Endothelial cell of umbilical vein (primary cell): ENCODE data around the gene SLC26A4. TPM values are rescaled to one million over a fixed set of nuclear protein-coding genes. Genes with fewer than 3 reads are reported as not detected.

ENCODE experiments used
- BruUV-seq: library from RNA; stranded (reverse); fragments of 400-500 nt; replicated peaks from 2 replicates; lab custom pipeline; 2021; lab: Mats Ljungman, UMichigan
- CTCF ChIA-PET: fragments of 300-600, 350-600 bp; sonication (Branson Sonifier 250); formaldehyde crosslinking; loops from one replicate; lab custom pipeline; 2021; ENCODE audit warnings: antibody characterized with exemption, inconsistent platforms; lab: Charles Lee
- POLR2A ChIA-PET: fragments of 300-600, 350-600 bp; sonication (Branson Sonifier 250); formaldehyde crosslinking; loops from one replicate; lab custom pipeline; 2021; ENCODE audit warnings: antibody characterized with exemption, inconsistent platforms; lab: Charles Lee
- DNase-seq: peaks from one replicate; pipeline ENCODE4 v3.0.0-alpha.2; 2011; ENCODE audit warnings: low read depth, low spot score
- FAIRE-seq: peaks from 2 replicates; lab custom pipeline; 2011; peaks lifted over from hg19 to GRCh38; lab: Jason Lieb, UNC
- H2AFZ ChIP-seq: 2 replicates; pipeline ENCODE4 v1.6.0; 2012; ENCODE audit warnings: low read depth, low read length, control low read depth, inconsistent platforms
- H3K27ac ChIP-seq: 2 replicates; pipeline ENCODE4 v1.5.1; 2011; ENCODE audit warnings: low read depth, mild to moderate bottlenecking, control low read depth, low read length, moderate library complexity; ENCODE audit not compliant: insufficient read depth
- H3K27me3 ChIP-seq, 2 experiments: 2 replicates each; pipeline versions ENCODE4 v1.6.0 to v1.6.1; 2011; ENCODE audit warnings: low read length in 2 of 2, mixed read lengths in 1 of 2; ENCODE audit not compliant: control insufficient read depth in 2 of 2, insufficient read depth in 2 of 2
- H3K36me3 ChIP-seq, 2 experiments: 2 replicates in 1 of 2; 3 replicates in 1 of 2; pipeline ENCODE4 v1.5.1; 2011; ENCODE audit warnings: low read length in 2 of 2, mild to moderate bottlenecking in 1 of 2, moderate library complexity in 1 of 2; ENCODE audit not compliant: control insufficient read depth in 2 of 2, insufficient read depth in 2 of 2; ENCODE audit errors: extremely low read depth in 1 of 2
- H3K4me1 ChIP-seq: 3 replicates; pipeline ENCODE4 v1.5.1; 2011; ENCODE audit warnings: mild to moderate bottlenecking, low read length; ENCODE audit not compliant: control insufficient read depth, insufficient read depth; ENCODE audit errors: extremely low read depth
- H3K4me2 ChIP-seq: 2 replicates; pipeline ENCODE4 v1.6.1; 2011; ENCODE audit warnings: low read length, control low read depth, mixed read lengths; ENCODE audit not compliant: insufficient read depth
- H3K4me3 ChIP-seq, 3 experiments: fragments of 200-600 bp in 1 of 3; sonication (generic), shearing (Covaris generic) in 1 of 3; replicated peaks in 1 of 3; 2 replicates each; pipeline ENCODE4 v1.5.1; 2011 to 2016; ENCODE audit warnings: control low read depth in 3 of 3, low read length in 3 of 3, mild to moderate bottlenecking in 2 of 3, inconsistent platforms in 1 of 3, low read depth in 1 of 3, moderate library complexity in 1 of 3; ENCODE audit not compliant: insufficient read depth in 1 of 3
- H3K79me2 ChIP-seq: 2 replicates; pipeline ENCODE4 v1.6.0; 2012; ENCODE audit warnings: low read length, inconsistent platforms; ENCODE audit not compliant: control insufficient read depth, insufficient read depth
- H3K9ac ChIP-seq: replicated peaks from 2 replicates; pipeline ENCODE3; 2011; ENCODE audit warnings: low read length, control low read depth; ENCODE audit not compliant: insufficient read depth; ENCODE audit errors: extremely low read depth
- H3K9me1 ChIP-seq: replicated peaks from 3 replicates; pipeline ENCODE4 v1.6.0; 2011; ENCODE audit warnings: mild to moderate bottlenecking, low read length; ENCODE audit not compliant: control insufficient read depth, insufficient read depth; ENCODE audit errors: extremely low read depth
- H3K9me3 ChIP-seq: replicated peaks from 2 replicates; pipeline ENCODE4 v1.5.1; 2012; ENCODE audit warnings: low read length, inconsistent platforms; ENCODE audit not compliant: control insufficient read depth, insufficient read depth
- H4K20me1 ChIP-seq: replicated peaks from 2 replicates; pipeline ENCODE3; 2011; ENCODE audit warnings: mild to moderate bottlenecking, low read length; ENCODE audit not compliant: control insufficient read depth, insufficient read depth; ENCODE audit errors: extremely low read depth
- EZH2 ChIP-seq: IDR thresholded peaks from 2 replicates; pipeline ENCODE4 v1.6.1; 2012; ENCODE audit warnings: borderline replicate concordance, low read depth, mild to moderate bottlenecking, moderate library complexity, low read length, inconsistent platforms; ENCODE audit not compliant: severe bottlenecking
- FOS ChIP-seq: IDR thresholded peaks from 2 replicates; pipeline ENCODE4 v1.6.1; 2011; ENCODE audit warnings: mild to moderate bottlenecking, low read length, moderate library complexity, borderline replicate concordance; ENCODE audit not compliant: insufficient read depth
- GATA2 ChIP-seq: IDR thresholded peaks from 2 replicates; pipeline ENCODE4 v1.7.0; 2011; ENCODE audit warnings: low read depth, mild to moderate bottlenecking, moderate library complexity, mixed read lengths, low read length; ENCODE audit not compliant: insufficient read length, insufficient read depth
- JUN ChIP-seq: IDR thresholded peaks from 2 replicates; pipeline ENCODE4 v1.6.1; 2011; ENCODE audit warnings: borderline replicate concordance, low read depth; ENCODE audit not compliant: insufficient read length, insufficient read depth
- MYC ChIP-seq: IDR thresholded peaks from one replicate; pipeline ENCODE4 v1.6.1; 2011; ENCODE audit warnings: mild to moderate bottlenecking, low read depth, low read length
- POLR2A ChIP-seq: IDR thresholded peaks from 2 replicates; pipeline ENCODE4 v1.6.1; 2012; ENCODE audit warnings: low read depth, mild to moderate bottlenecking, control low read depth, low read length
- POLR2AphosphoS5 ChIP-seq: IDR thresholded peaks from 2 replicates; pipeline ENCODE4 v1.6.1; 2012; ENCODE audit warnings: low read depth, mild to moderate bottlenecking, control low read depth, low read length, moderate library complexity; ENCODE audit not compliant: insufficient read depth
- dilution Hi-C: fragments of 300-500 bp; cut with MboI; formaldehyde crosslinking; loops from one replicate; pipeline ENCODE4 v1.15.0; 2019; ENCODE audit warnings: low sequenced_read_pairs; ENCODE audit not compliant: extremely low pct_ligation_motif_present
- intact Hi-C: fragments of 100-400 bp; cut with micrococcal nuclease; formaldehyde crosslinking; loops from one replicate; pipeline ENCODE4 v1.10.0; 2022
- polyA plus RNA-seq, 4 experiments: library from polyadenylated mRNA; depleted of rRNA in 3 of 4; stranded (reverse) in 3 of 4; unstranded in 1 of 4; fragments of >200 nt; gene quantifications; 2 replicates each; pipeline versions ENCODE4 v1.2.1 to v1.2.3, GENCODE V29; 2011 to 2012; ENCODE audit warnings: missing spikeins in 1 of 4
- total RNA-seq: library from RNA; stranded (reverse); gene quantifications from 2 replicates; pipeline ENCODE4 v1.2.3, GENCODE V29; 2021
- TF ChIP-seq, protein P1 (sequence below), 2 donors: IDR thresholded peaks; 1 replicate in 1 of 2; 2 replicates in 1 of 2; pipeline ENCODE4 v1.5.1; 2011; ENCODE audit warnings: low read length in 2 of 2, mild to moderate bottlenecking in 2 of 2, moderate library complexity in 2 of 2, control low read depth in 1 of 2, inconsistent platforms in 1 of 2, low read depth in 1 of 2; ENCODE audit not compliant: insufficient read depth in 1 of 2; ENCODE audit errors: extremely low read depth in 1 of 2
- TF ChIP-seq, protein P2 (sequence below): IDR thresholded peaks from 2 replicates; pipeline ENCODE4 v1.6.1; 2011; ENCODE audit not compliant: insufficient read depth, insufficient read length

Gene SLC26A4
- total and polyA plus RNA-seq, 2 donors (not counting 3 experiments of a cell fraction or from before 2014, with no cell fraction given), result 0.77 to 0.79 TPM

DNA sequence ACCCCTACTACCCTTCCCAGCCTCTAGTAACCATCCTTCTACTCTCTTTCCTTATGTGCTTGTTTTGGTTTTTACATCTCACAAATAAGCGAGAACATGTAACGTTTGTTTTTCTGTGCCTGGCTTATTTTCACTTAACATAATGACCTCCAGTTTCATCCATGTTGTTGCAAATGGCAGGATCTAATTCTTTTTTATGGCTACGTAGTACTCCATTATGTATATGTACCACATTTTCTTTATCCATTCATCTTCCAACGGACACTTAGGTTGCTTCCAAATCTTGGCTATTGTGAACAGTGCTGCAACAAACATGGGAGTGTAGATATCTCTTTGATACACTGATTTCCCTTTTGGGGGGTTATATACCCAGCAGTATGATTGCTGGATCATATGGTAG, 33.6 kb upstream of the SLC26A4 start:
- Histone ChIP-seq H3K79me2 (no peaks in the 10 kb centered on the region), H3K27ac (no peak overlapping the region), H3K4me2 (no peak overlapping the region), H3K9me1 (no peaks in the 10 kb centered on the region), H3K9ac (no peak overlapping the region), H3K4me1 (peaks cover 9% of the 10 kb centered on the region), H3K4me3 (no peak overlapping the region), H3K36me3 (peaks cover 0 to 4% of the 10 kb centered on the region in 2 experiments), H4K20me1 (no peaks in the 10 kb centered on the region), H2AFZ (no peak overlapping the region), H3K27me3 (no peaks in the 10 kb centered on the region), H3K9me3 (no peaks in the 10 kb centered on the region)
- POLR2A ChIA-PET, result no interaction called here
- TF ChIP-seq, protein P1, sequence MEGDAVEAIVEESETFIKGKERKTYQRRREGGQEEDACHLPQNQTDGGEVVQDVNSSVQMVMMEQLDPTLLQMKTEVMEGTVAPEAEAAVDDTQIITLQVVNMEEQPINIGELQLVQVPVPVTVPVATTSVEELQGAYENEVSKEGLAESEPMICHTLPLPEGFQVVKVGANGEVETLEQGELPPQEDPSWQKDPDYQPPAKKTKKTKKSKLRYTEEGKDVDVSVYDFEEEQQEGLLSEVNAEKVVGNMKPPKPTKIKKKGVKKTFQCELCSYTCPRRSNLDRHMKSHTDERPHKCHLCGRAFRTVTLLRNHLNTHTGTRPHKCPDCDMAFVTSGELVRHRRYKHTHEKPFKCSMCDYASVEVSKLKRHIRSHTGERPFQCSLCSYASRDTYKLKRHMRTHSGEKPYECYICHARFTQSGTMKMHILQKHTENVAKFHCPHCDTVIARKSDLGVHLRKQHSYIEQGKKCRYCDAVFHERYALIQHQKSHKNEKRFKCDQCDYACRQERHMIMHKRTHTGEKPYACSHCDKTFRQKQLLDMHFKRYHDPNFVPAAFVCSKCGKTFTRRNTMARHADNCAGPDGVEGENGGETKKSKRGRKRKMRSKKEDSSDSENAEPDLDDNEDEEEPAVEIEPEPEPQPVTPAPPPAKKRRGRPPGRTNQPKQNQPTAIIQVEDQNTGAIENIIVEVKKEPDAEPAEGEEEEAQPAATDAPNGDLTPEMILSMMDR (IDR thresholded peaks at IDR 0.05; ENCODE audit: extremely low read depth in 1 of 2, insufficient read depth in 1 of 2, low read depth in 1 of 2, low read length in 2 of 2), result no peak
- TF ChIP-seq GATA2 (no peak), EZH2 (no peak), FOS (no peak), MYC (no peak), JUN (no peak), POLR2AphosphoS5 (no peak), POLR2A (no peak)
- TF ChIP-seq, protein P2, sequence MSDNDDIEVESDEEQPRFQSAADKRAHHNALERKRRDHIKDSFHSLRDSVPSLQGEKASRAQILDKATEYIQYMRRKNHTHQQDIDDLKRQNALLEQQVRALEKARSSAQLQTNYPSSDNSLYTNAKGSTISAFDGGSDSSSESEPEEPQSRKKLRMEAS, result no peak
- no TSS peak for BruUV-seq
- DNase-seq, result no peak
- intact Hi-C loops, result no loop called here
- dilution Hi-C loops, result no loop called here
- CTCF ChIA-PET, result no interaction called here
- no peak for FAIRE-seq
